Endothelial cell (in vitro differentiated cells): ENCODE data around the gene PLEKHM1. TPM values are rescaled to one million over a fixed set of nuclear protein-coding genes. Genes with fewer than 3 reads are reported as not detected.
"Not testable (repeated sequence)": the region's sequence is repeated elsewhere in the genome, so short reads cannot be mapped to it uniquely, and the experiment has no call there.

Source experiments
- DNase-seq: peaks from one replicate; pipeline ENCODE4 v3.0.0; 2021; ENCODE audit warnings: low spot score
- H3K27ac Mint-ChIP-seq: one replicate; pipeline ENCODE4 v1.8.0; 2021; ENCODE audit warnings: mixed read lengths, inconsistent platforms; ENCODE audit not compliant: unreplicated experiment
- H3K27me3 Mint-ChIP-seq: one replicate; pipeline ENCODE4 v1.8.0; 2021; ENCODE audit warnings: mild to moderate bottlenecking, moderate library complexity, mixed read lengths, inconsistent platforms; ENCODE audit not compliant: unreplicated experiment
- H3K36me3 Mint-ChIP-seq: one replicate; pipeline ENCODE4 v1.8.0; 2021; ENCODE audit warnings: mild to moderate bottlenecking, low read depth, mixed read lengths, inconsistent platforms; ENCODE audit not compliant: unreplicated experiment
- H3K4me1 Mint-ChIP-seq: one replicate; pipeline ENCODE4 v1.8.0; 2021; ENCODE audit warnings: mild to moderate bottlenecking, mixed read lengths, inconsistent platforms; ENCODE audit not compliant: unreplicated experiment
- H3K4me3 Mint-ChIP-seq: one replicate; pipeline ENCODE4 v1.8.0; 2021; ENCODE audit warnings: mild to moderate bottlenecking, mixed read lengths, inconsistent platforms; ENCODE audit not compliant: unreplicated experiment
- H3K9me3 Mint-ChIP-seq: one replicate; pipeline ENCODE4 v1.8.0; 2021; ENCODE audit warnings: mixed read lengths, inconsistent platforms; ENCODE audit not compliant: unreplicated experiment
- total RNA-seq: library from RNA; stranded (reverse); fragmentation: NEBNext Ultra II Directional; extraction: Animal tissue kit (Norgen Biotek cat#: 25700); gene quantifications from one replicate; pipeline ENCODE4 v1.2.1, GENCODE V29; 2021; ENCODE audit not compliant: unreplicated experiment
- TF ChIP-seq, protein P1 (sequence below): fragments of 200-600 bp; sonication (generic); IDR thresholded peaks from one replicate; pipeline ENCODE4 v1.5.0; 2021; ENCODE audit warnings: antibody characterized with exemption; ENCODE audit not compliant: unreplicated experiment

Gene PLEKHM1
- total RNA-seq, 1 donor from 2014 or later: 46.6 TPM

DNA sequence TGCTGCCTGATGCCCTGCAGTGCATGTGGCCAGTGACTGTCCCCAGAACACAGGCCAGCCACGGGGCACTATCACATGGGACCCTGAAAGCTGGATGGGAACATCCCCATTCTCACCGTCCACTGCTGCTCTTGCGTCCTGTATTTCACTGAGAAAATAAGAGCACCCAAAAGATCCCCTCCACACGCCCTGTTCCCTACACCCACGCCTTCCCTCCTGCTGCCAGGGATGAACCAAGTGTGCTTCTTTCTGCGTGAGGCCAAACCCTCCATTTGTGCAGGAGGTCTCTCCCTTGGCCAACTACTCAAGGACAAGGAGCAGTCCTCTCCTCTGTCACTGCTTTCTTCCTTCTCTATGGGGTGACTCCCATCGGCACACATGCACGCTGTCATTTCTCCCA lies 36.2 kb downstream of the PLEKHM1 start:
- H3K27ac Mint-ChIP-seq: peak overlapping the region; percentile 19
- not testable (repeated sequence) for H3K27me3 Mint-ChIP-seq, H3K4me1 Mint-ChIP-seq, DNase-seq, H3K9me3 Mint-ChIP-seq
- peaks cover 14% of the 10 kb centered on the region for H3K36me3 Mint-ChIP-seq
- peak overlapping the region; percentile 5 for H3K4me3 Mint-ChIP-seq

DNA sequence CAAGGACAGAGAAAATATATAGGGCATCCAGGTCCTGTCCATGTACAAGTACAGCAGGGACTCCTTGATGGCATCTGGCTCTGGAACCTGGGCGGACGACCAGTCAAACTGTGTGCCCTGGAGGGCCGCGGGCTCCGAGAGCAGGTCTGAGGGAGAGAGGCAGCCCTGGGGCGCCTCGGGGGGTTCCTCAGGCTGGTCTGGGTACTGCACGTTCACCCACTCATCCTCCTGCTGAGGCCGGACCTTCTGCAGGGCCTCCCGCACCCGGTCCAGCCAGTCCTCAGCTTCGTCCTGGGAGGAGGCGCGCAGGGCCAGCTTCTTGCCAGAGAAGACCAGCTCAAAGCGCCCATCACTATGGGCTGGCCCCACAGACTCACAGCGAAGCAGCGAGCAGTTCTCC lies 36.8 kb downstream of the PLEKHM1 start:
- DNase-seq, H3K4me1 Mint-ChIP-seq: not testable (repeated sequence)
- TF ChIP-seq, protein P1, sequence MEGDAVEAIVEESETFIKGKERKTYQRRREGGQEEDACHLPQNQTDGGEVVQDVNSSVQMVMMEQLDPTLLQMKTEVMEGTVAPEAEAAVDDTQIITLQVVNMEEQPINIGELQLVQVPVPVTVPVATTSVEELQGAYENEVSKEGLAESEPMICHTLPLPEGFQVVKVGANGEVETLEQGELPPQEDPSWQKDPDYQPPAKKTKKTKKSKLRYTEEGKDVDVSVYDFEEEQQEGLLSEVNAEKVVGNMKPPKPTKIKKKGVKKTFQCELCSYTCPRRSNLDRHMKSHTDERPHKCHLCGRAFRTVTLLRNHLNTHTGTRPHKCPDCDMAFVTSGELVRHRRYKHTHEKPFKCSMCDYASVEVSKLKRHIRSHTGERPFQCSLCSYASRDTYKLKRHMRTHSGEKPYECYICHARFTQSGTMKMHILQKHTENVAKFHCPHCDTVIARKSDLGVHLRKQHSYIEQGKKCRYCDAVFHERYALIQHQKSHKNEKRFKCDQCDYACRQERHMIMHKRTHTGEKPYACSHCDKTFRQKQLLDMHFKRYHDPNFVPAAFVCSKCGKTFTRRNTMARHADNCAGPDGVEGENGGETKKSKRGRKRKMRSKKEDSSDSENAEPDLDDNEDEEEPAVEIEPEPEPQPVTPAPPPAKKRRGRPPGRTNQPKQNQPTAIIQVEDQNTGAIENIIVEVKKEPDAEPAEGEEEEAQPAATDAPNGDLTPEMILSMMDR: peak; percentile 10

DNA sequence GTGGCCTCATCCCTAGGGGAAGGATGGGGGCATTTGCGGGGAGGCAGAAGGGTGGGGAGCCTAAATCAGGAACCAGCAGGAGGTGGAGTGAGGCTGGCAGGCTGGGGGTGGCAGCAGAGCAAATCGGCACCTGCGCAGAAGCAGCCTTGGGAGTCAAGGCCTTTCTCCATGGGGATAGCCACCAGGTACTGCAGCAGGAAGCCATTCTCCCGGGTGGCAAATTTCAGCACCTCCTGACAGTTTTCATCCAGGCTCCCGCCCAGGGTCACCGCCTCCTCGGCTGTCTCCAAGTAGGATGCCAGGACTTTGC lies 37.3 kb downstream of the PLEKHM1 start:
- H3K4me1 Mint-ChIP-seq, H3K27me3 Mint-ChIP-seq, H3K27ac Mint-ChIP-seq, H3K9me3 Mint-ChIP-seq, H3K4me3 Mint-ChIP-seq, DNase-seq: not testable (repeated sequence)
- peaks cover 14% of the 10 kb centered on the region for H3K36me3 Mint-ChIP-seq

More for the DNA sequence above, 36.8 kb downstream of the PLEKHM1 start:
- not testable (repeated sequence) for H3K4me3 Mint-ChIP-seq, H3K27ac Mint-ChIP-seq, H3K9me3 Mint-ChIP-seq, H3K27me3 Mint-ChIP-seq
- H3K36me3 Mint-ChIP-seq: peaks cover 14% of the 10 kb centered on the region

DNA sequence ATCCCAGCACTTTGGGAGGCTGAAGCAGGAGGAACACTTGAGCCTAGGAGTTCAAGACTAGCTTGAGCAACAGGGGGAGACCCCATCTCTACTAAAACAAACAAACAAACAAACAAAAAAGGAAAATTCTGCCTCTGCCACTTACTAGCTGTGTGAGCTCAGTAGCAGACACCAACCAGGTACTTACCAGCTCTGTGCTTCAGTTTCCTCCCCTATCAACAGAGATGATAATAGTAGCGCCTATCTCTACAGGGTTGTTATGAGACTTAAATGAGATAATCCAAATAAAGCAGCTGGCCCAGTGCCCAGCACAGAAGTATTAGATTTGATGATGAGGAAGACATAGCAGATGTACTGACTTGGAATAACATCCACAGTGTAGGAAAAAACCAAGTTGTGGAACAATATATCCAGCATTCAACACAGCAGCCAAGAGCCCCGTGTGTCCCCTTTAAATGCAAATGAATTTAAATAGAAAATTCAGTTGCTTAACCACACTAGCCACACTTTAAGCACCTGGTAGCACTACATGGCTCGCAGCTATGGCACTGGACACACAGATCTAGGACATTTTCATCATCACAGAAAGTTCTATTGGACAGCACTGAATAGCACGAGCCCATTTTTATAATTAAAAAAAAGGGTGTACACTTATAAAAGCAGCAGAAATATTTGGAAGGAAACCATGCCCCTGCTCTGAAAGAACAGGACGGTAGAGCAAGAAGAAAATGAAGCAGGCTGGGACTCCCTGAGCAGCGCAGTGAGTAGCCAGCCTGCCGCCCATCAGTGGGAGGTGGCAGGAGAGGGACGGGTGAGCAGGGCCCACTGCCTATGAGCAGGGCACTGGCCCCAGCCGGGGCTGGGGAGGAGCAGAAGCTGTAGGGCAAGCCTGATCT lies 37.9 kb downstream of the PLEKHM1 start:
- H3K27ac Mint-ChIP-seq, H3K9me3 Mint-ChIP-seq, H3K4me3 Mint-ChIP-seq, DNase-seq, H3K4me1 Mint-ChIP-seq, H3K27me3 Mint-ChIP-seq: not testable (repeated sequence)
- peaks cover 14% of the 10 kb centered on the region for H3K36me3 Mint-ChIP-seq

DNA sequence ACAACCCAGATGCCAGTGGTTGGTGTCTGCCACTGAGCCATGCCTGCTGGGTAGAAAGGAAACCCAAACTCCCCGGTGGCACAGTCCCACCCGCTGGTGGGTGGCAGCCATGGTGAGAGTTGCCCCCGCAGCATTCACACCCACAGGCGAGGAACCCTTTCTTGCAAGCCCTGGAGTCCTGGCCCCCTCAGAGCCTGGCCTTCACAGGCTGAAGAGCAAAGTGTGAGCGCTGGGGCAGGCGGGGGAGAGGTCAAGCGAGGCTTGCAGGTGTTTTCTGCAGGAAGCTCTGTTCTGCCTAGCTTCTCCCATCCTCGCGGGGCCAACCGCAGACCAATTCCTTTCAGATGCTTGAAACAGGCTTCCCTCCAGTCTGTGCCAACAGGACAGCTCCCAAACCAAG lies 38.9 kb downstream of the PLEKHM1 start:
- H3K36me3 Mint-ChIP-seq: peaks cover 14% of the 10 kb centered on the region
- H3K4me3 Mint-ChIP-seq, DNase-seq, H3K9me3 Mint-ChIP-seq, H3K27ac Mint-ChIP-seq, H3K27me3 Mint-ChIP-seq: not testable (repeated sequence)
- peaks cover 11% of the 10 kb centered on the region for H3K4me1 Mint-ChIP-seq

DNA sequence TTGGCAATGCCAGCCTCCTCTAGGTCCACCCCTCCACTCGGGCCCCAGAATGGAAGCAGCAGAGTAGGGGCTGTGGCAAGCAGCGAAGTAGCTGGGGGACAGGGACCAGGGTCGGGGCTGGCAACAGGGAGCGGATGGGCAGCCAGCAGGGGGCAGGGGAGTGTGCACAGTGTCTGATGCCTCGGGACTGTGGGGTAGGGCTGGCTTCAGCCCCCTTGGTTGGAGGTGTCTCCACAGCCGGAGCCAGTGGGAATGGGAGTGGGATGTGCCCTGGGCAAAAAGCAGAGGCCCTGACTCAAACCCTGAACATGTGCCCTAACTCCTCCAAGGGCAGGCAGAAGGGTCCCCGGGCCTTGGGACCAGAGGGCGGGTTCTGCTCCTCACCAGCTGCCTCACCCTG lies 39.4 kb downstream of the PLEKHM1 start:
- peaks cover 3% of the 10 kb centered on the region for H3K27me3 Mint-ChIP-seq
- no peak for DNase-seq

DNA sequence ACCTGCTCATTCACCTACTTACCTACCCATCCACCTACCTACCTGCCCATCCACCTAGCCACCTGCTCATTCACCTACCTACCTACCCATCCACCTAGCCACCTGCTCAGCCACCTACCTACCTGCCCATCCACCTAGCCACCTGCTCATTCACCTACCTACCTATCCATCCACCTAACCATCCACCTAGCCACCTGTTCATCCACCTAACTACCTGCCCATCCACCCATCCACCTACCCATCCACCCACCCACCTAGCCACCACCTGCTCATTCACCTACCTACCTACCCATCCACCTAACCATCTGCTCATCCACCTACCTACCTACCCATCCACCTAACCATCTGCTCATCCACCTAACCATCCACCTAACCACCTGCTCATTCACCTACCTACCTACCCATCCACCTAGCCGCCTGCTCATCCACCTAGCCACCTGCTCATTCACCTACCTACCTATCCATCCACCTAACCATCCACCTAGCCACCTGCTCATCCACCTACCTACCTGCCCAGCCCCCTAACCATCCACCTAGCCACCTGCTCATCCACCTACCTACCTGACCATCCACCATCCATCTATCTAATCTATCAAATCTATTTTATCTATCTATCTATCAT lies 40.7 kb downstream of the PLEKHM1 start:
- peaks cover 19% of the 10 kb centered on the region for H3K36me3 Mint-ChIP-seq
- H3K4me3 Mint-ChIP-seq, H3K9me3 Mint-ChIP-seq, H3K27me3 Mint-ChIP-seq, DNase-seq, H3K27ac Mint-ChIP-seq: not testable (repeated sequence)
- peaks cover 26% of the 10 kb centered on the region for H3K4me1 Mint-ChIP-seq

More for the DNA sequence above, 39.4 kb downstream of the PLEKHM1 start:
- TF ChIP-seq, protein P1: no peak
- peaks cover 14% of the 10 kb centered on the region for H3K36me3 Mint-ChIP-seq
- H3K9me3 Mint-ChIP-seq: no peaks in the 10 kb centered on the region
- H3K4me1 Mint-ChIP-seq: peaks cover 14% of the 10 kb centered on the region
- H3K4me3 Mint-ChIP-seq: no peak overlapping the region
- H3K27ac Mint-ChIP-seq: no peak overlapping the region

DNA sequence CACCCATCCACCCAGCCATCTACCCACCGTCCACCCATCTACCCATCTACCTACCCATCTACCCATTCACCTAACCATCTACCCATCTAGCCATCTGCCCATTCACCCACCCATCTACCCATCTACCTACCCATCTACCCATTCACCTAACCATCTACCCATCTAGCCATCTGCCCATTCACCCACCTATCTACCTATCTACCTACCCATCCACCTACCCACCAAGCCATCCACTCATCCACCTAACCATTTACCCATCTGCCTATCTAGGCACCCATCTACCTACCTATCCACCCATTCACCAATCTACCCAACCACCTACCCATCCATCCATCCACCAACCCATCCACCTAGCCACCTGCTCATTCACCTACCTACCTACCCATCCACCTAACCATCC lies 41.3 kb downstream of the PLEKHM1 start:
- peaks cover 26% of the 10 kb centered on the region for H3K4me1 Mint-ChIP-seq
- not testable (repeated sequence) for DNase-seq, H3K27me3 Mint-ChIP-seq

DNA sequence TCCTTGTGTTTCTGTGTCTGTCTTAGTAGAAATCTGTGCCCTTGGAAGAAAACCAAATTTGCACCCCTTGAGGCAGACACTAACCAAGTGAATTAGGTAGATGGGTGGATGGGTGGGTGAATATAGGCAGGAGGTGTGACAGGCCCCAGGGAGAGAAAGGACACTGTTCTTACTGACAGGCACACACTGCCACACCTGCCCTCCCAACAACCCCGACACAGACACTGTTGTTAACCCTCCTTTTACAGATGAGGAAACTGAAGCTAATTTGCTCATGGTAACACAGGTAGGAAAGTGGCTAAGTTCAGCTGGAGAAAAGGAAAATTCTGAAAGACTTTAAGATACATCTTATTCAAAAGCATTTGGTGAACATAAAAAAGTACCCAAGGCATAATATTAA lies 42.0 kb downstream of the PLEKHM1 start:
- not testable (repeated sequence) for H3K4me3 Mint-ChIP-seq, H3K27ac Mint-ChIP-seq, H3K27me3 Mint-ChIP-seq, H3K9me3 Mint-ChIP-seq, DNase-seq
- Mint-ChIP-seq H3K36me3 (peaks cover 14% of the 10 kb centered on the region), H3K4me1 (peaks cover 26% of the 10 kb centered on the region)

More for the DNA sequence above, 41.3 kb downstream of the PLEKHM1 start:
- not testable (repeated sequence) for H3K4me3 Mint-ChIP-seq, H3K9me3 Mint-ChIP-seq, H3K27ac Mint-ChIP-seq
- H3K36me3 Mint-ChIP-seq: peaks cover 14% of the 10 kb centered on the region

DNA sequence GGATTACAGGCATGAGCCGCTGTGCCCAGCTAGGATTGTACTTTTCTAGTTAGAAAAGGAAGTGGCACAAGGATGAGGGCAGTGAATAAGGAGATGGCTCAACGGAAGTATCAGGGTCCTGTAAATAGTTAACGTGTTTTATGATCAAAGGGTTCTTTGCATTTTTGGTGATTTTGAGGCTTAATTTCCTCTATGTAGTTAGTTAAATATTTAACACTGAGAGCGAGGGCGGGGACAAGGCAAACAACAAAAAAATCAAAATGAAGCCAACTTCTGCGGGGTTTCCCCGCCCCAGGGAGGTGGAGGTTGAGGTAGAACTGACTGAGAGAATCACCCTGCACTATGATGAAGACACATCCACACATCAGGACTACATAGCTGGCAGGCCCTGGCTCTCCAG lies 42.5 kb downstream of the PLEKHM1 start:
- not testable (repeated sequence) for H3K9me3 Mint-ChIP-seq, H3K4me3 Mint-ChIP-seq, H3K27me3 Mint-ChIP-seq, DNase-seq
- peaks cover 14% of the 10 kb centered on the region for H3K36me3 Mint-ChIP-seq
- H3K27ac Mint-ChIP-seq: peak overlapping the region; percentile 72
- peaks cover 26% of the 10 kb centered on the region for H3K4me1 Mint-ChIP-seq
